HG02970 (cell line): ENCODE measurements around the gene POP5.

Experiments used
- ATAC-seq: cut with Tn5 transposase; IDR thresholded peaks from one replicate; pipeline ENCODE4 v1.9.1; 2021; ENCODE audit warnings: mild to moderate bottlenecking, moderate library complexity, moderate number of reproducible peaks; ENCODE audit not compliant: unreplicated experiment, low FRiP score

Gene POP5

DNA sequence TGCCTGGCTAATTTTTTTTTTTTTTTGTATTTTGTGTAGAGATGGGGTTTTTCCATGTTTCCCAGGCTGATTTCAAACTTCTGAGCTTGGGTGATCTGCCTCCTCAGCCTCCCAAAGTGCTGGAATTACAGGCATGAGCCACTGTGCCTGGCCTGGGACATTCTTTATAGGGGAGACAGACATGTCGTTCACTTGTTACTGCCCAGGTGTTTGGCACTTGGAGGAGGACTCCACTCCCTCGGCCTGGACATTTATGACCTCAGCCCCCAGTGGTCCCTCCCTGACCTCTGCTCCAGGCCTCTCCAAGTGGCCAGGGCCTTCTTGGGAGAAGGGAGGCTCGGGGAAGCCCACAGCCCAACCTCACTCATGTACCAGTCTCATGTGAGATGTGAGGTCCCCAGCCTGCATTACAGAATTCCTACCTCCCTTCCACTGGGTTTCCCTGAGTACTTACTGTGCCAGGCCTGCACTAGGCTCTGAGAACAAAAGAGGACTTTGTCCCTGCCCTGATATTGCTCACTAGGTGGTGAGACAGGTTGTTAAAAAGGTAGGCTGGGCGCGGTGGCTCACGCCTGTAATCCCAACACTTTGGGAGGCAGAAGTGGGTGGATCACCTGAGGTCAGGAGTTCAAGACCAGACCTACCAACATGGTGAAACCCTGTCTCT lies 9.7 kb upstream of the POP5 start:
- no peak for ATAC-seq

- ATAC-seq: no peak
These were observed 8.0 kb upstream of the POP5 start for GRCh38 chr12:120588948-120589930.

- no peak for ATAC-seq
These were observed 7.2 kb upstream of the POP5 start for GRCh38 chr12:120588371-120588770.

DNA sequence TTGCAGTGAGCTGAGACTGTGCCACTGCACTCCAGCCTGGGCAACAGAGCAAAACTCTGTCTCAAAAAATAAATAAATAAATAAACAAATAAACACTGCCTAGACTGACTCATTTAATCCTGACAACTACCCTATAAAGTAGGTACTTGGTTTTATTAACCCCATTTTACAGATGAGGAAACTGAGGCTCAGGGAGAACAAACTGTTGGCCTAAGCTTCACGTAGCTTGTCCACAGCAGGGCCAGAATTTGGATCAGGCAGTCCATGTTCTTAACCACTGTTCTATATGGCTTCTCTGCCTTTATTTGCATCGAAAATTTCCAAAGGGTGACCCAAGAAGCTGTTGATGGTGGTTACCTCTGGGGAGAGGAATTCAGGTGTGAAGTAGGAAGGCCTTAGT lies 5.7 kb upstream of the POP5 start:
- no peak for ATAC-seq

DNA sequence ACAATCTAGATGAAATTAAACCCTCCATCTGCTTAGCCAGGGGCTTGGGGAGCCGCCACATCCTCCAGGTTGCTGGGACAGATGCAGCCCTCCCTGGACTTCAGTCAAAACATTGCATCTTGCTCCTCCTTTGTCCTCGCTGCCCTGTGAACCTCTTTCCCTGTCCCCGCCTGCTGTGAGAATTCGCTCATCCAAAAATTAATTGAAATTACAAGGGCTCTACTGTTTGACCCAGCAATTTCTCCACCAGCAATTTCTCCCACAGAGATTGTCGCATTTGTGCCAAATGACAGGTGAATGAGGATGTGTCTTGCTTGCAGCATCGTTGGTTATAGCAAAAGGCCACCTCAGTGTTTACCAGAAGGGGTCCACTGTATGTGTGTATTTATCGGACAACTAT lies 5.0 kb upstream of the POP5 start:
- ATAC-seq: no peak

- ATAC-seq: no peak
These were observed 3.3 kb upstream of the POP5 start for GRCh38 chr12:120584343-120585149.

DNA sequence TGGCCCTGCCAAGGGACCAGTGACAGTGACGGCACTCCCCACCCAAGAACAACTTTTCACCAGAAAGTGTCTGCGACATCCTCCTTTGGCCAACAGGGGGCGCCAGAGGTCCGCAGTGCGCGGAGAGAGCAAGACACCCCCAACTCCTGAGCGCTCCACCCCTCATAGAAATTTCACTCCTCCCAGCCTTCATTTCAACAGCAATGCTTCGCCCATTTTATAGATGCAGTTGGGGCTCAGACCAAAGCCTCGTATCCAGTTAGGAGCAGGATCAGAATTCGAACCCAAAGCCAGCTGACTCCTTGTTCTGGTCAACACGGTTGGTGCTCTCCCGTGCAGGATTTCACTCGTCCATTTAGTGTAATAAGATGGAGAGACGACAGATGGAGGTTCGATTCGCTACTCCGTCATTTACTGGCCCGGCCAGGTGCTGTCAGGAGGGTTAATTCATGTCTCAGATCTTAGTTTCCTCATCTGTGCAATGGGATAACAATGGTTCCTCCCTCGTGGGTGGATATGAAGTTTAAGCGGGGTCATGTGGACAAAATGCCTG lies 2.4 kb upstream of the POP5 start:
- no peak for ATAC-seq

DNA sequence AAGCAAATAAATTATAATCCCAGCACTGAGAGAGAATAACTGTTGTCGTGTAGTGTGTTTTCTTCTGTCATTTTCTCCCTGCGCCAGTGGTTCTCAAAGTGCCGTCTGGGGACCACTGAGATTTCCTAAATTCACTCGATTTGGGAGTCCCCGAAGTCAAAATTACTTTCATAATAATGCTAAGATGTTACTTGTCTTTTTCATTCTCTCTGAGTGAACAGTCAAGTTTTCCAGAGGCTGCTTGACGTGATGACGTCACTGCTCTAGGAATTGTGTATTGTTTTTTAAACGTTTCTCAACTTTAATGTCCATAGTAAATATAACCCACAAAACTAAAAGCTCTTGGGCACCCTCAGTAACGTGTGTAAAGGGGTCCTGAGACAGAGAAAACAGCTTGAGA lies 796 bp upstream of the POP5 start:
- no peak for ATAC-seq

DNA sequence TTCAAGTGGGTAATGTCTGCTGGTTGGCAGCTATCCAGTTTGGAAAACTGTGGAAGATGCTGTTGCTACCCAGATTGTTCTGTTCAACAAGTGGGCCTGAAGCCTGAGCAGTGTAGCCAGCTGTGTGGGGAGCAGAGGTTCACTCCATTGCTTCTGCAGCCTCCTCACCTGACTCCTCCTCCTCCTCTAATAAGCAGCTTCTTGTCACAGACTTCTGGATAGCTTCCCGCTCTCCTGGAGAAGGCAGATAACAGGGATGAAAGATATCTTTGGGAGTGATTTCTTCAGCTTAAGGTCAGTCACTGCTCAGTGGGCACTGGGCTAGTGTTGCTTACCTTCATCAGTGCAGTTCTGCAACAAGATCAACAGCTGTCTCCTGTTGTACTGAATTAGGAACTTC lies 2.0 kb downstream of the POP5 start:
- ATAC-seq: no peak

GRCh38 chr12:120574106-120574505 lies 7.1 kb downstream of the POP5 start:
- no peak for ATAC-seq

GRCh38 chr12:120573560-120573959 lies 7.6 kb downstream of the POP5 start:
- ATAC-seq: no peak

GRCh38 chr12:120571299-120571698 lies 9.9 kb downstream of the POP5 start:
- ATAC-seq: no peak

DNA sequence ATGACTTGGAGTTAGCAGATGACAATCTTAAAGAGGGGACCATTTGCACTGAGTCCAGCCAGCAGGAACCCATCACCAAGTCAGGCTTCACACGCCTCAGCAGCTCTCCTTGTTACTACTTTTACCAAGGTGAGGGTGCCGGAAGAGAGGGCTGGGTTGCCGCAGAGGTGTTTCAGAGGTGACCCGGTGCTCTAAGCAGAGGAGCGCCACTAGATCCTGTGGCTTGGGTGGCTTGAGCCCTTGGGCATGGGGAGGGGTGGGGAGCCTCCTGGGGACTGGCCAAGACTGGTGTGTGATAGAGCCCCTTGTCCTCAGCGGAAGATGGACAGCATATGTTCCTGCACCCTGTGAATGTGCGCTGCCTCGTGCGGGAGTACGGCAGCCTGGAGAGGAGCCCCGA lies 17.7 kb downstream of the POP5 start:
- no peak for ATAC-seq

DNA sequence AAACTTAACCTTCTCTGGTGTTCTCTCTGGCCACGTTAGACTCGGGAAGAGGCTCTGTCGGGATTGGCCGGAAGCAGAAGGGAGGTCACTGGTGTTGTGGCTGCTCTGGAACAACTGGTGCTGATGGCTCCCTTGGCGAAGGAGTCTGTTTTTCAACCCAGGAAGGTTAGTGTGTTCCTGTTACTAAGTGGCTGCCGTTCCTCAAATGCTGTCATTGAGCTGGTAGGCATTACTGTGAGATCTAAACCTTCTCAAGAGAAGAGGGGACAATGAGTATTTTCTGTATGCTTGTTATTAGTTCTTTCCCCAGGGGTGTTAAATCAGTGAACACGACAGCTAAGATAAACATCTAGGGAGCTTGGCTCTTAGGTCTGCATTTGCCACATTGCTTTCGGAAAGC lies 18.3 kb downstream of the POP5 start:
- ATAC-seq: no peak

DNA sequence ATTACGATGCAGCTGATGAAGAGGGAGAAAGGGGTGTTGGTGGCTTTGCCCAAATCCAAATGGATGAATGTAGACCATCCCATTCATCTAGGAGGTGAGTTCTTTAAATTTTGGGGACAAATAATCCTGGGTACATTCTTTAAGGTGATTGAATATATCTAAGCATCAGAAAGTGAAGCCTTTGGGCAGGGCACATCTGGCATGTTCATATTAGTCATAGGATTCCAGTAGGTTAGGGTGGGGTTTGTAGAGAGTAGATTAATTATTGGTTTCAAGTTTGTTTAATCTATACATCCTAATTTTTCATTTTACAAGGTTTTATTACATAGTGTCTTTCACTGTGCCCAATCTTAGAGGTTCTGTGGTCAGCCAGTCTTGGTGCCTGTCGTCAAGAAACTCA lies 23.6 kb downstream of the POP5 start:
- no peak for ATAC-seq

DNA sequence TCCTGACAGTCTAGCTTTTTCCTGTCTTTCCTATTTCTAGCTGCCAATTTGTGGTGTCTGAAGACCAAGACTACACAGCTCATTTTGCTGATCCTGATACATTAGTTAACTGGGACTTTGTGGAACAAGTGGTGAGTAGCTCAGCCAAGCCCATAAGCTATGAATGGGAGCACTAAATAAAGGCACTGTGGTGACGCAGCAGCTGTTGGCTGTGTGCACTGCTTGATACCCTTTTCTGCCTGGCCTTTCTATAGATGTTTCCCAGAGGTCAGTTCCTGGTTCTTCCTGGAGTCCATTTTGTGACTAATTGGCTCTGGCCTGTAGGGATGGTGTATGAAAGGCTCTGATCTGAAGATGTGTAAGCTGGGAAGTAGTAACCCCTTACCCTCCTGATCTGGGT lies 26.5 kb downstream of the POP5 start:
- no peak for ATAC-seq

- no peak for ATAC-seq
These were observed 35.2 kb downstream of the POP5 start for GRCh38 chr12:120546050-120546386.

DNA sequence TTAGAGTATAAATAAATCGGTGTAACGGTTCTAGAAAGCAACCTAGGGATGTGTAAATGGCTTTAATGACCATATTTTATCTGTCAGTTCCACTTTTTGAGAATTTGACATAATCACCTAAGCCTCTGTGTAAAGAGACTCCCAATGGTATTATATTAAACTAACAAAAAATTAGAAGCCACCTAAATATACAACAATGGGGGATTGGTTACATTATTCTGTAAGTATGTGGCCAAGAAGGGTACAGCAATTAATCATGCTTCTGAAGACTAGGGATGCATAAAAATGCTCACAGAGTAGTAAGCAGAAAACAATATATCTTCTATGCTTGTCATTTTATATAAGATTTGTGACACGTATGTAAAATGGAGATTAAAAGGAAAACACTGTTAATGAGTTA lies 36.5 kb downstream of the POP5 start:
- no peak for ATAC-seq

GRCh38 chr12:120542166-120542565 lies 39.0 kb downstream of the POP5 start:
- ATAC-seq: no peak

DNA sequence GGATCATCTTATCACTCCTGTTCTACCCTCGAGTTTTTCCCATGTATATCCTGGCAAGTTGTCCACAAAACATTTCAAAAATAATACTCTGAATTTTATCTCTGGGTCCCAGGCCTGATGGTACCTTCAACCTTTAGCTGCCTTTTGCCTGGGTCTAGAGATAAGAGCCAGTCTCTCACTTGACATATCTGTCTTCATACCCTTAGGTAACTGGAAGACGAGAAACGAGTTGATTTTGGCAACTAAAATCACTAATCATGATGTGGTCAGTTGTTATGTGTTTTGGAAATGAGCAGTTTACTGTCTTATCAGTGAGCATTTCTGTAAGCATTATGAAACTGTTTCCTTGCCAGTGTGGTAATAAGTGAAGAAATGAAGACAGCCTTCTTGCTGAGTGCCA lies 40.8 kb downstream of the POP5 start:
- no peak for ATAC-seq

DNA sequence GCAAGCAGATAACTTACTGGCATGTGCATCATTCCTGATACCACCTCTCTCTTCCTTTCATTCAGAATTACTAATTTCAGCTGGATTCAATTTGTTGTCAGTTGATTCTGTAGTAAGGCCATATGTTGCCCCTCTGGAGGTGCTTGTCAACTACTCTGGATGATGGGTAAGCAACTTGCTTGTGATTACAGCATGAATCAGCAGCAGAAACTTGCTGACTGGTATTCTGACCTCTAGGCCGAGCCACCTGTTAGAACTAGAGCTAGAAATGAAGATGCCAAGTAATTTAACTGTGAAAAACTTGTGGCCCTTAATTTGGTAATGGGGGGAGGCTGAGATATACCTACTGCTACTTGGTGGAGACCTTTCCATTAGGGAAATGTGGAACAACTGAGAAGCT lies 41.9 kb downstream of the POP5 start:
- no peak for ATAC-seq
